Stomach (tissue), 9 donors: ENCODE data around the gene PLD2. TPM values are rescaled to one million over a fixed set of nuclear protein-coding genes. Genes with fewer than 3 reads are reported as not detected.
"Not testable (repeated sequence)": the region's sequence is repeated elsewhere in the genome, so short reads cannot be mapped to it uniquely, and the experiment has no call there.

ENCODE experiments used
- DNase-seq, 2 donors: peaks; one replicate each; pipeline versions ENCODE4 v3.0.0 to v3.0.0-alpha.2; 2013 to 2019
- H3K27ac ChIP-seq, 5 donors: fragments of 200-600 bp in 4 of 5; sonication (generic) in 4 of 5; one replicate each; pipeline ENCODE4 v1.5.1; 2013 to 2019; ENCODE audit warnings: mild to moderate bottlenecking in 1 of 5, moderate library complexity in 1 of 5
- H3K27me3 ChIP-seq, 3 donors: fragments of 200-600 bp; sonication (generic); one replicate each; pipeline ENCODE4 v1.5.1; 2017 to 2019; ENCODE audit warnings: mixed run types in 1 of 3
- H3K36me3 ChIP-seq, 4 donors: fragments of 200-600 bp; sonication (generic); 1 replicate in 3 of 4; 2 replicates in 1 of 4; pipeline ENCODE4 v1.5.1; 2016 to 2019
- H3K4me1 ChIP-seq, 4 donors: fragments of 200-600 bp; sonication (generic); one replicate each; pipeline ENCODE4 v1.5.1; 2016 to 2019
- H3K4me3 ChIP-seq, 4 donors: fragments of 200-600 bp; sonication (generic) in 3 of 4; one replicate each; pipeline ENCODE4 v1.5.1; 2016 to 2019; ENCODE audit warnings: mild to moderate bottlenecking in 1 of 4
- H3K9me3 ChIP-seq, 4 donors: fragments of 200-600 bp; sonication (generic); one replicate each; pipeline ENCODE4 v1.5.1; 2016 to 2019
- CTCF ChIP-seq, 7 experiments: fragments of 450-650 bp in 4 of 7; fragments of 200-600 bp in 3 of 7; sonication (generic) in 3 of 7; IDR thresholded peaks; one replicate each; pipeline ENCODE4 v1.5.1; 2016 to 2019; ENCODE audit warnings: antibody characterized with exemption in 7 of 7, control low read depth in 2 of 7, mild to moderate bottlenecking in 1 of 7
- EP300 ChIP-seq: sonication (generic); formaldehyde crosslinking; IDR thresholded peaks from one replicate; pipeline ENCODE4 v1.6.1; 2017; ENCODE audit warnings: antibody characterized with exemption
- POLR2A ChIP-seq, 4 donors: fragments of 450-650 bp; IDR thresholded peaks; one replicate each; pipeline ENCODE4 v1.6.1; 2016; ENCODE audit warnings: antibody characterized with exemption in 4 of 4, control low read depth in 2 of 4, mild to moderate bottlenecking in 1 of 4, moderate library complexity in 1 of 4
- POLR2AphosphoS5 ChIP-seq, 3 donors: sonication (generic); formaldehyde crosslinking; IDR thresholded peaks; one replicate each; pipeline ENCODE4 v1.6.1; 2016; ENCODE audit warnings: antibody characterized with exemption in 3 of 3
- WGBS, 5 donors: extraction: QIAGEN DNeasy Blood & Tissue Kit in 3 of 5; methylation state at CpG; one replicate each; pipeline versions ENCODE4 v1.1.5 to v1.1.7; 2013 to 2018; 5-methylcytosine and 5-hydroxymethylcytosine counted together
- intact Hi-C: fragments of 100-400 bp; cut with DNase I; formaldehyde crosslinking; loops from one replicate; pipeline ENCODE4 v1.15.1; 2023; ENCODE audit warnings: low total_unique reads
- polyA plus RNA-seq, 3 donors: library from polyadenylated mRNA; stranded (reverse); fragments of 200-250 nt; gene quantifications; one replicate each; pipeline ENCODE4 v1.2.3, GENCODE V29; 2013
- total RNA-seq, 5 donors: library from RNA; depleted of rRNA; stranded (reverse); fragments of >200 nt; gene quantifications; one replicate each; pipeline versions ENCODE4 v1.1.0 to v1.2.3, GENCODE V29; 2014 to 2016
- donor health status: healthy with polysubstance abuse.
- donor health status: Bipolar disorder and iron deficiency.
- donor health status: healthy.

The PLD2 gene
- total and polyA plus RNA-seq, 8 donors: 10.3 to 123 (median 22.7) TPM

GRCh38 chr17:4856937-4857314 lies 50.0 kb downstream of the PLD2 start:
- intact Hi-C loops: no loop called here
- 82 to 98% (median 94%) methylated on average over 4 to 7 of the region's 7 CpGs for WGBS, 5 donors

GRCh38 chr17:4857347-4857746 lies 50.4 kb downstream of the PLD2 start:
- peaks cover 4 to 31% (median 20%) of the 10 kb centered on the region in 4 donors for H3K36me3 ChIP-seq
- DNase-seq, H3K4me3 ChIP-seq, H3K27me3 ChIP-seq, intact Hi-C loops, H3K9me3 ChIP-seq: not testable (repeated sequence)
- 81 to 91% (median 84%) methylated on average over 7 of the region's 7 CpGs for WGBS, 5 donors
- H3K27ac ChIP-seq: peak overlapping the region in 2 of 5 donors; percentile 47
- peaks cover 10 to 27% (median 22%) of the 10 kb centered on the region in 4 donors for H3K4me1 ChIP-seq

More at GRCh38 chr17:4856937-4857314, 50.0 kb downstream of the PLD2 start:
- H3K4me3 ChIP-seq: no peak overlapping the region
- H3K36me3 ChIP-seq: peaks cover 4 to 31% (median 20%) of the 10 kb centered on the region in 4 donors
- H3K4me1 ChIP-seq: peaks cover 10 to 31% (median 22%) of the 10 kb centered on the region in 4 donors
- DNase-seq: no peak
- no peaks in the 10 kb centered on the region for H3K9me3 ChIP-seq
- H3K27me3 ChIP-seq: no peaks in the 10 kb centered on the region
- no peak overlapping the region for H3K27ac ChIP-seq
- TF ChIP-seq POLR2AphosphoS5 (IDR thresholded peaks at IDR 0.05): no peak
- TF ChIP-seq POLR2A (IDR thresholded peaks at IDR 0.05): no peak
- TF ChIP-seq CTCF (IDR thresholded peaks at IDR 0.05): no peak
- no peak for TF ChIP-seq EP300

- intact Hi-C loops: no loop called here
- DNase-seq: peak in 1 of 2 donors; percentile 54
- WGBS, 5 donors: 53 to 61% (median 58%) methylated on average over 7 of the region's 7 CpGs
Measured at GRCh38 chr17:4858068-4858881, 51.3 kb downstream of the PLD2 start.

GRCh38 chr17:4858882-4859260 lies 51.9 kb downstream of the PLD2 start:
- H3K27ac ChIP-seq: peak overlapping the region; percentile 7 to 62 (median 47)
- TF ChIP-seq CTCF (IDR thresholded peaks at IDR 0.05) (no peak), EP300 (no peak), POLR2A (IDR thresholded peaks at IDR 0.05) (no peak), POLR2AphosphoS5 (IDR thresholded peaks at IDR 0.05) (no peak)
- no peaks in the 10 kb centered on the region for H3K27me3 ChIP-seq
- WGBS, 5 donors: 18 to 27% (median 20%) methylated on average over 5 of the region's 5 CpGs
- H3K4me1 ChIP-seq: peaks cover 10 to 25% (median 21%) of the 10 kb centered on the region in 4 donors
- DNase-seq: peak in 1 of 2 donors; percentile 59
- H3K36me3 ChIP-seq: peaks cover 4 to 26% (median 18%) of the 10 kb centered on the region in 4 donors
- H3K4me3 ChIP-seq: no peak overlapping the region
- no peaks in the 10 kb centered on the region for H3K9me3 ChIP-seq
- intact Hi-C loops: no loop called here

More at GRCh38 chr17:4858068-4858881, 51.3 kb downstream of the PLD2 start:
- Histone ChIP-seq H3K36me3 (peaks cover 4 to 31% (median 20%) of the 10 kb centered on the region in 4 donors), H3K27me3 (no peaks in the 10 kb centered on the region), H3K4me3 (no peak overlapping the region), H3K27ac (peak overlapping the region; percentile 7 to 62 (median 47)), H3K4me1 (peaks cover 10 to 25% (median 21%) of the 10 kb centered on the region in 4 donors), H3K9me3 (no peaks in the 10 kb centered on the region)
- TF ChIP-seq POLR2A (IDR thresholded peaks at IDR 0.05): no peak
- no peak for TF ChIP-seq POLR2AphosphoS5 (IDR thresholded peaks at IDR 0.05)
- TF ChIP-seq EP300: no peak
- no peak for TF ChIP-seq CTCF (IDR thresholded peaks at IDR 0.05)
